COR-L47 (cell line): Measurements from ENCODE around the gene CARD19.

Experiments
- DNase-seq: peaks from one replicate; lab custom pipeline; 2025; lab: John Stamatoyannopoulos, UW

CARD19 gene, protein sequence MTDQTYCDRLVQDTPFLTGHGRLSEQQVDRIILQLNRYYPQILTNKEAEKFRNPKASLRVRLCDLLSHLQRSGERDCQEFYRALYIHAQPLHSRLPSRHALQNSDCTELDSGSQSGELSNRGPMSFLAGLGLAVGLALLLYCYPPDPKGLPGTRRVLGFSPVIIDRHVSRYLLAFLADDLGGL

DNA sequence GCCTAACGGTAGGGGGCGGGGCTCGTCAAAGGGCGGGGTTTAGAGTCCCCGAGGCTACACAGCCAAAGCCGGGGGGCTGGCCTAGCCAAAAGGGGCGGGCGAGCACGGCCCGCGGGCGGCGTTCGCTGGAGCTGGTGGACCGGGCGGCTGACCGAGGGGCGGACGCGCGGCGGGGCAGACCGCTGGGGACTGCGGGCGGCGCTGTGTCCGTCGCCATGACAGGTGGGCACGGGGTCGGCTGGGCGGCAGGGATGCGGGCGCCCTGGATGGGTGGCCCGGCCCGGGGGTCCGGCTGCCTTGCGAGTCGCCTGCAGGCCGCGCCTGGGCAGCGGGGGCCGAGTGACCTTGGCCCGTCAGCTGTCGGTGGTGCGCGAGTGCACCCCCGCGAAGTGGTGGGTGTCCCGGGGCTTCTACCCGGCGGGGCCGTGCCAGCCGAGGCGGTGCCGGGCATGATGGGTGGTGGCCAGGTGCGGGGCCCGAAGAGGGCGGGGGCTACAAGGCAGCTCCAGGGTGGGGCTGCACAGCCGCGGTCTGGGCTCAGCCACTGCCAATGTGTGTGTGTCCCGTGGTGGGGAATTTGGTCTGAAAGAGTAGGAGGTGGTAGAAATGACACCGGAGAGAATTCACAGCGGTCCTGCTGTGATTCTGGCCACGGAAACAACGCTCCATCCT is at the start of gene CARD19:
CARD19 (plus strand) TSS at position 87 of the 672 bp plus-strand sequence; CDS start at position 216, 129 bp downstream.
- DNase-seq, result peak; percentile 20

DNA sequence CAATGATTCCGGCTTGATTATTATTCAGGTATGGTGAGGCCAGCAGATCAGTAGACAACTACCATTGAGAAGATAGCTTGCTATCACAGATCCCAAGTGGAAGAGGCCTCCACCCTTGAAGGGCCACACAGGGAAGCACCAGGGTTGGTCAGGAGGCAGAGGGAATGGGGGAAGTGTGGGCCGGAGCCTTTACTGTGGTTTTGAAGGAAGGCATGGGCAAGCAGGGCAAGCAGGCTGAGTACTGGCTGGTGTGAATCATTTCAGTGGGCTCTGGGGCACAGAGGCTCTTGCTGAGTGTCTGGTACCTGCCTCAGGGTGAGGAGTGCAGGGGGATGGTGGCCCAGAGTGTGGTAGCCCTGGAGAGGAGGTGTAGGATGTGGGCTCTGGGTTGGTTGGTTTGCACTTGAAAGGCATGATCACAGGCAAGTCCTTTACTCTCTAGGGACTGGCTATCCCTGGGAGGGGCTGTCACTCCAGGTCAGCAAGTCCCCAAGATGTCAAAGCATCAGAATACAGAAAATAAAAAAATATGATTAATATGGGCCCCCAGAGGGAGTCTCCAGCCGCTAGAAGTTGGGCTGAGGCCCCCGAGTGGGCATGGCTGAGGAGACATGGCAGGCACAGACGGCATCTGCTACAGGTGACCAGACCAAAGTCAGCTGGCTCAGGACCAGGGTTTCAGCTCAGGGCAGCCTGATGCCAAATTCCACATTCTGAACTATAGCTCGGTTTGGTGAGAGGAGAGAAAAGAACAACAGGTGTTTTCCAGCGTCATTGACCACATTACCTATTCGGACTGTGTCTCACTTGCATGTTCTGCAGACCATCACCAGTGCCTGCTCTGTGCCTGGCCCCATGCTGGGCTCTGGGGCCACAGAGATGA is 47.2 kb upstream of the CARD19 start:
- DNase-seq, result no peak

DNA sequence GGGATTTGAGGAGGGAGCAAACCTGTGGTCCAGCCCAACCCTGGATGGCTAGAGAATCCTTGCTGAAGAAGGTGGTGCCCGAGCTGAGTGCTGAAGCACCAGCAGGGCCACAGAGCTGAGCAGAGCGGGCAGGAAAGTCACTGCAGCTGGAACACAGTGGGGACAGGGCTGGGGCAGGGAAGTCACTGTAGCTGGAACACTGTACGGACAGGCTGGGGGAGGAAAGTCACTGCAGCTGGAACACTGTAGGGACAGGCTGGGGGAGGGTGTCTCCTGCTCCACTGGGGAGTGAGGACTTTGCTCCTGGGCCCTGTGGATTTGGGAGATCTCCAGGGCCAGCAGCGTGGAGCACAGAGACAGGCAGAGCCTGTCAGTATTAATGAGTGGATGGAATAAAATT is 46.5 kb upstream of the CARD19 start:
- no peak for DNase-seq

DNA sequence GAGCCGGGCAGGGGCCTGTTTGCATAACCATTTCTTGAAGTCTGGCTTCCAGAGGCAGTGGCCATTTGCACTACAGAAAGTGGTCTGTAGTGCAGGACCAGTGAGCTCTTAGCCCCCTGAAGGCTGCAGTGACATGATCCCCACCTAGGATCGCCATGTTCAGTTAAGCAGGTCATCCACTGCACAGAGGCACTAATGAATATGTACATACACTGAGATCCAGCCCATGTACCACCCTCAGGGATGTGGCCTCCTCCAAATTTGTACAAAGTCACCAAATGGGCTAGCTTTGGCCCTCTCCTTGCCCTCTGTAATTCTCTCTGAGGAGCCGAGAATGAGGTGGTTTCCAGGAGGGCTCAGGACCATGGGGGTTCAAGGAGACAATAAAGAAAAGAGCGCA is 45.8 kb upstream of the CARD19 start:
- no peak for DNase-seq

DNA sequence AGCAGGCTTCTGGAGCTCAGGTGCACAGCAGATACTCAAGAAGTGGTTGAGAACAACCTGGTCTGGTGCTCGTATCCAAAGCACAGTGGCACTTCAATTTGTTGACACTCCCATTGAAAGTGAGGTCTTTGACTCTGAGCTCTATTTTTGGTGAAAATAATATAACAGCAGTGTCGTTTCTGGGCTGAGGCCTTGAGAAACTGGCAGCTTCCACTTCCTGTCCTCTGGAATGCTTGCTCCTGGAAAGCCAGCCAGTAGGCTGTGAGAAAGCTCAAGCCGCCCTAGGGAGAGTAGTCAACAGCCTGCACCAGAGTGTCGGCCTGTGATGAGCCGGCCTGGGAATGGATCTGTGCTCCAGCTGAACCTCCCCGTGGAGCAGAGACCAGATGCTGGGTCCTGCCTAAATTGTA is 44.3 kb upstream of the CARD19 start:
- DNase-seq, result no peak

DNA sequence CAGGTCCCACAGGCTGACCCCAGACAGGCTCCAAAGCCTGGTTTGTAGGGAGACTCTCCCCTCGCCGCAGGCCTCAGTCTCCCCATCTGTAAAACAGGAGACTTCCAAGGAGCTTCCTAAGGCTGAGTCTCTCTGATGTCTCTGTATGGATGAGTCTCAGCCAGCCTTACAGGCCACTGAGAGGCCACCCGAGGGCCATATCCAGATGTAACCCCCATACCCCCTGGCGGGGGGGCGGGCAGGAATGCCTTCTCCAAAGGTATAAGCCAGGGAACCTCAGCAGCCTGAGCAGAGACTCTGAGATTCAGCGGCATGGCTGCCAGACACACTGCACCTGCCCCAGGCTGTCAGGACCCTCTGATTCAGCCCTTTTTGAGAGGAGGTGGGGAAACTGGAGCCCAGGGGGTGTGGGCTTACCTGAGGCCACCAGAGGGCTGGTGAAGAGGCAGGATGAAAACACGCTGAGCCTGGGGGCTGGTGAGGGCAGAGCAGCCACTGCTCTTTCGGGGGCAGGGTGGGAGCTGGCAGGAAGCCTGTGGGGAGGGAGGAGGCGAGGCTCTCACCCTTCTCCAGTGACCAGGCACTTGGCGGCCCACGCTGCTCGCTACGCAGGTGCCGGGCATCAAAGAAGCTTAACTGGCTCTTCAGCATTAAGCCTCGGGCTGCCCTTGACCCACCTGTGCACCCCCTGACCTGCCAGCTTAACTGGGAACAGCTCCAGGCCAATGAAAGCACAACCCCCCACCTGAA is 43.1 kb upstream of the CARD19 start:
- no peak for DNase-seq

DNA sequence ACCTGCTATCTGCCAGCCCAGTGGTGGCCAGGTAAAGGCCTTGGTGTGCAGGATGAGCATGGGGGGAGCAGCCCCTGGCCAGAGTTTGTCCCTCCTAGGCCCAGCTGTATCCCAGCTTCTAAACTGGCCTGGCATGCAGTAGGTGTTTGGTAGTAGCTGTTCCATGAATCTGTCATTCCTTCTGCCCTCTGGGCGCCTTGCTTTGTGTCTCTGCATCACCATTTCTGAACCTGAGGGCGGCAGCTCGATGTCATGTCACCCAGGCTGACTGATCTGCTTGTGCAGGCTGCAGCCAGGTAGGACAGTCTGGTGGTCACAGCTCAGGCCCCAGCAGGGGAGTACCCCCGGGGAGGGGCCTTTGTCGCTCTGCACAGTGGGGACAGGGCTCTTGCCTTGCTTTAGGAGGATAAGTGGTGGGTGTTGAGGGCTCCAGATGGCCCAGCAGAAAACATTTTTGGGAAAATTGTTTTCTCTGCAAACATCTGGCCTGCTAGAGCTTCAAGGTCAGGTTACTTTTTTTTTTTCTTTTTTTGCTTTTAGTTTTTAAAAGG is 42.2 kb upstream of the CARD19 start:
- DNase-seq, result no peak

DNA sequence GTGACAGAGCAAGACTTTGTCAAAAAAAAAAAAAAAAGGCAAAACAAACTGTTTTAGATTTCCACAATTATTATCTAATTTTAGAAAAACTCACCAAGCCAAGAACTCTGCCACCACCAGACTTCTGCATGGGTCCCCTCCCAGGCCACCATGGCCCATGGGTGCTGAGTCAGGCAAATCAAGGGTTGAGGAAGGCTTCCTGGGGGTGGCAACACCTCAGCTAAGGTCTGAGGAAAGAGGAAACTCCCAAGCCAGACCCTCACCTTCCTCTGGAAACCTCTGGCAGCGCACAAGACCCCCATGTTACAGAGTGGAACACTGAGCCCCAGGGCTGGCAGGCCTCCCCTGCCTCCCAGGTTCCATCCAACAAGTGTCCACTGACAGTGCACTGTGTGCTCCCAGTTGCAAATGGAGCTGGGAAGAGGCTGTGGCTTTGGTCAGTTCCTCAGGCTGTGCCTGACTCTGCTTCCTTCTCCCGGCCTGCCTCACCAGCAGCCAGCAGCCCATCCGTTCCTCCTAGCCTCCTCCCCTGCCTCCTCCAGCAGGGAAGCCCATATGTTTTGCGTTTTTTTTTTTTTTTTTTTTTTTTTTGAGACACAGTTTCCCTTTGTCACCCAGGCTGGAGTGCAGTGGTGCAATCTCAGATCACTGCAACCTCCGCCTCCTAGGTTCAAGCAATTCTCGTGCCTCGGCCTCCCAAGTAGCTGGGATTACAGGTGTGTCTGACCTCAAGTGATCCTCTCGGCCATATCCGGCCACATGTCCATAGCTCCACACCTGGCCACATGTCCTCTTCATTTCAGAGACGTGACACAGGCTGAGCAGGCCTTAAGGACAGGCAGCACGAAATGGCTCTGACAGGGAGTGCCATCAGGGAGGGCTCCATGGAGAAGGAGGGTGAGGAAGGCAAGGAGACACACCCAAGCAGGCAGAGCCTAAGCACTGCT is 41.0 kb upstream of the CARD19 start:
- DNase-seq, result no peak

DNA sequence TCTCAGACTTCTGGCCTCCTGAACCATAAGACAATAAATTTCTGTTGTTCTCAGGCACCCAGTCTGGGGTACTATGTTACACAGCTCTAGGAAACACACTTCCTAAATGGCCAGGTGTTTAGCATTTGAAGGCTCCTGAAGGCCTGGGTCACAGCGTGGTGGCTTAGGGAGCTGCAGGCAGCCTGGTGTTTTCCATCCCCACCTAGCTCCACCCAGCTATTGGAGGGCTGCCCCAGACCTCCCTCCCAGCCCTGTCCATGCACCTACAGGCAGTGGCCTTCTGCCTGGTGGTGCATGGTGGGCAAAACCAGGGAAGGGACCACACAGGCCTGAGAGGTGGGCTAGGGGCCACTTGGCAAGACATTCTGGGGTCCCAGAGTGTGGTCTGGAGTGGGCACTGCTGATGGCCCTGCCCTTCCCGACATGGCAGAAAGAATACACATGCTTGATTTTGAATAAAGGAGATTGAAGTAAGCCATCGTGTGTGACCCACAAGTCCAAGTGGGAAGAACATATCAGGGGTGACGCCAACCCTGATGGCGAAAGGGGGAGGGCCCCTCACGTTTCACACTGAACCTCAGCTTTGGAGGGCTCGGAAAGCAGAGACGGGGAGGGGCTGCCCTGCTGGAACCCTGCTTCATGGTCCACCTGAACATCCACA is 38.8 kb upstream of the CARD19 start:
- DNase-seq, result no peak

DNA sequence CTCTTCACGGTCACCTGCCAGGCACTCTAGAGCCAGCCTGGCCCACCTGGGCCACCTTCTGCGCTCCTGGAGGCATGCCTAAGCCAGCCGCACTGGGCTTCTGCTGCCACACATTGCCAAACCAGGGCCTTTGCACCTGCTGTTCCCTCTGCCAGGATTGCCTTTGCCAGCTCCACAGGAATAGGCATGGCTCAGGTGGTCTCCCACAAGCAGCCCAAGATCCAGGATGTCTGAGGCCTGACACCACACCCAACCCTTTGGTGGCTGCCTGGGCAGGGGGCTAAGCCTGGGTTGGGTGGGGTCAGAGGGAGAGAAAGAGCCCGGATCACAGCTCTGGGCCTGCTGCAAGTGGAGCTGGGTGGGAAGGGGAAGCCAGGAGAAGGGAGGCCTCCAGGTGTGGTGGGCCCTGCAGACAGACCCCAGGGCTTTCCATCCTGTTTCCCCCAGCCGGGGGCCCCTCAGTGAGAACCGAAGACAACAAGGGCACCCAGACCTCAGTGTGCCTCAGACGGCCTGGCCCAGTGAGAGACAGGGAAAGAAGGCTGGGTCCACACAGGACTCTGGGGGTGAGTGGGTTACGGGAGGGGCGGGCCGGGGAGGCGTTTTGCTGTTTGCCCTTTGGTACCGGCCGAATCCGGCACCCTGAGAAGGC is 38.2 kb upstream of the CARD19 start:
- no peak for DNase-seq

DNA sequence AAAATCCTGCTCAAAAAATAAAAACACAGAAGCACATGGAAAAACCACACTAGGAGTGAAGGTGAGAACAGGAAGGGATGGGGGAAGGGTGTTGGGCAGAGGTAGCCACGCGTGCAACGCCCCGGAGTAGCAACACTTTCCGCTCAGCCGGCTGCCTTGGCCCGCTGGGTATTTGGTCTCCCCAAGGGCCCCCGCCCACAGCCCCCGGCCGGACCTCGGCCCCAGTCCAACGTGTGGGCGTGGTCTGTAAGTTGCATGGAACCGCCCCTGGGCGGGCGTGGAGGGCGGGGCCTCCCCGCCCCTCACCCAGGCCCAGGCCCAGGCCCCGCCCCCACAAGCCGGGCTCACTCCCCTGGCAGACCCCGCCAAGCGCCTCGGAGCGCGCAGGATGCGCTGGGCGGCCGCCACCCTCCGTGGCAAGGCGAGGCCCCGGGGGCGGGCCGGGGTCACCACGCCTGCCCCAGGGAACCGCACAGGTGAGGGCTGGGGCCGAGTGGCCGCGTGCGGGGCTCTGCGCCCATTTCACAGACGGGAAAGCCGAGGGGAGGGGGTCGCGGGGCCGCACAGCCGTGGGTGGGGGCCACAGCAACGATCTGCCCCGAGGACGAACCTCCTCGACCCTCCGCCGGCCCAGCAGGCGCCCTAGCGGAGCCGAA is 37.5 kb upstream of the CARD19 start, which contains the start of gene SUSD3:
SUSD3 (plus strand) TSS at position 347 of the 656 bp plus-strand sequence; CDS start at position 389, 42 bp downstream.
- no peak for DNase-seq

DNA sequence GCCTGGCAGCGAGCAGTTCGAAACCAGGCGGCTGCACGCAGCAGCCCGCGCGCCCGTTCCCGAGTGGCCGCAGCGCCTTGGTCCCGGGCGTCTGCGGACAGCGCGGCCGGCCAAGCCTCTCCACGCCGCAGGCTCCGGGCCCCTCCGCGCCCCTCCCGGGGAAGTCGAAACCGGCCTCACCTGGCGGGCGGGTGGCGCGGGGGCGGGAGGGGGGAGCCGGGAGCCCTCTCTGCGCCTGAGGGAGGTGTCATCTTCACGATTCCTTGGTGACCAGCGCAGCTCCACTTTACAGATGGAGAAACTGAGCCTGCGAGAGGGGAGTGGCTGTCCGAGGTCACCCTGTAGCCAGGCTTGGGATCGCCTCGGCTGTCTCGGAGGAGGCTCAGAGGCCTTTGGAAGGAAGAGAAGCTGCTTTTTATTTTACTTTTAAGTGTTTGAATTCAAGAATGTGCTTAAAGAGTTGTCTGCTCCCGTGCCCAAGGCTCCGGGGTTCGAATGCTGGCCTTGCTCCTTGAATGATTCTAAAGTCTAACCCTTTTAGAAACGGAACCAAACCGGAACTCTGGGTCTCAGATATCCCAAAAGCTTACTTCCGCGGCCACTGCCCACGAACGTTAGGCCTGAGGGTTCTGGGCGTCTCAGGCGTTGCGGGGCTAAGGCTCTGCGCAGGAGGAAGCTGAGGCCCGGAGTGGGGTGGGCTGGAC is 36.9 kb upstream of the CARD19 start:
- no peak for DNase-seq

DNA sequence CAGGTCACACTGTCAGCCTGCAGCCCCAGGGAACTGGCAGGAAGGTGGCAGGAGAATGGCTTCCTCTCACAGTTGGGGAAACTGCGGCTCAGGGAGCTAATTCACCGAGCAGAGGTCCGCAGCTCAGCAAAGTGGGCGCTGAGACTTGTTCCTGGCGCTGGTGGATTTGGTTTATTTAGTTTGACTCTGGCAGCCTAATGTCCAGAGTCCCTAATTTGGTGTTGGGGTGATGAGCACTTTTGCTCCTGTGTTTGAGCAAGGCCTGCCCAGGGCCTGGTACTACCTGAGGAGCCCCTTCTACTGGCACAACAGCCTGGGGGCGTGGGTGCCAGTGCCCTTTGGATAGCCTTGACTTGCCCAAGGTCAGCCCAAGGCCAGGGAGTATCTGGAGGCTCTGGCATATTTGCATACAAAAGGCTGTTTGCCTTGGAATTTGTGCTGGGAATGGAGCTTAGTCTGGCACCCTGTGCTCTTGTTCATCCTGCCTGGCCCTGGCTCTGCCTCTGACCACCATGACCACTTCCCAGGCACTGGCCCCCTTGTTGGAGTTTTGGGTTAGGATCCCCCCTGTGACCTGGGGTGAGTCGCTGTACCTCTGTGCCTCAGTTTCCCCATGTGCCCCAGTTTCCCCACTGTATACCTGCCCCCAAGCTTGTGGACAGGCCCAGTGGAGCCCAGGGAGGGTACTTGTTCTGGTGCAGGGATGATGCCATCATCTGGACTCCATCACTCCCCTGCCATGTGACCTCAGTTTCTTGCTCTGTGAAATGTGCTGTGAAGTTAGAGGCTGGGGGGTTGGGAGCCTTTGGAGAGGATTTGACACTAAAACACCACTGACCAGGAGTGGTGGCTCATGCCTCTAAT is 36.1 kb upstream of the CARD19 start:
- no peak for DNase-seq

DNA sequence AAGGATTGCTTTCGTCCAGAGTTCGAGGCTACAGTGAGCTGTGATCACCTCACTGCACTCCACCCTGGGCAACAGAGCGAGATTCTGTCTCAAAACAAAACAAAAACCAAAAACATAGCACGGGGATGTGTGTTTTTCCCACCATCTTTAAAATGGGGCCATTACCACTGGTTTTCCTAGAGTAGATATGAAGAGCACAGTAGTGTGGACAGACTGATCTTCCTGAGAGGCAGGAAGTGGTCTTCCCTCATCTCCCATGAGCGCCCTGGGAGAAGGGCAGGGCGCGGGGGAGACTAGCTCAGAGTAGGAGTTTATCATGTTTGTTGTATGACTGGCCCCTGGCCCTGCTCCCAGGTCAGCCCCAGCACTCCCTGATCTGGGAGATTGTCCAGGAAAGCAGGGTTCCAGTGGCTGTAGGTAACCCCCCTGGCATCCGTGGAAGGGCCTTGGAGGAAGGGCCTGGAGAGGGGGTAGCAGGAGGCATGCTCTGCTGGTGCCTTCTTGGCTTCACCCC is 35.2 kb upstream of the CARD19 start:
- no peak for DNase-seq

DNA sequence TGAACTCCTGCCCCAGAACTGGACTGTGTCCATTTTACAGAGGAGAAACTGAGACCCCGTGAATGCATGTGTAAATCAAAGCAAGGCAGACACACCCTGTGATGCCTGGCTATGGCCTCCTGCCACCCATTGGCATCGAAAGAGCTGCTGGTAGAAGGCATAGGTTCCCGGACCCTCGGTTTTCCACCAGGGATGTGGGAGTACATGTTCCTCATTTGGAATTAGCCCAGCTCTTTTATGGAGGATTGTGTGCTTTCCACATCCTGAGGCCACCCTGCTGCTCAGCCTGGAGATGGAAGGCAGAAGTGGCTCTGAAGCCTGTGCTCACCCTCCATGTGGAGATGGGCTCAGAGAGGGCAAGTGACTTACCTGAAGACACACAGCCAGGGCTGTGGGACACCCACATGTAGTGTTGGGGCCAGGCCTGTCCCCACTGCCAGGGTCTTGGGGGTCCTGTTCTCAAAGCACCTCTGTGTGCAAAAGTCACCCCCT is 34.7 kb upstream of the CARD19 start:
- no peak for DNase-seq

DNA sequence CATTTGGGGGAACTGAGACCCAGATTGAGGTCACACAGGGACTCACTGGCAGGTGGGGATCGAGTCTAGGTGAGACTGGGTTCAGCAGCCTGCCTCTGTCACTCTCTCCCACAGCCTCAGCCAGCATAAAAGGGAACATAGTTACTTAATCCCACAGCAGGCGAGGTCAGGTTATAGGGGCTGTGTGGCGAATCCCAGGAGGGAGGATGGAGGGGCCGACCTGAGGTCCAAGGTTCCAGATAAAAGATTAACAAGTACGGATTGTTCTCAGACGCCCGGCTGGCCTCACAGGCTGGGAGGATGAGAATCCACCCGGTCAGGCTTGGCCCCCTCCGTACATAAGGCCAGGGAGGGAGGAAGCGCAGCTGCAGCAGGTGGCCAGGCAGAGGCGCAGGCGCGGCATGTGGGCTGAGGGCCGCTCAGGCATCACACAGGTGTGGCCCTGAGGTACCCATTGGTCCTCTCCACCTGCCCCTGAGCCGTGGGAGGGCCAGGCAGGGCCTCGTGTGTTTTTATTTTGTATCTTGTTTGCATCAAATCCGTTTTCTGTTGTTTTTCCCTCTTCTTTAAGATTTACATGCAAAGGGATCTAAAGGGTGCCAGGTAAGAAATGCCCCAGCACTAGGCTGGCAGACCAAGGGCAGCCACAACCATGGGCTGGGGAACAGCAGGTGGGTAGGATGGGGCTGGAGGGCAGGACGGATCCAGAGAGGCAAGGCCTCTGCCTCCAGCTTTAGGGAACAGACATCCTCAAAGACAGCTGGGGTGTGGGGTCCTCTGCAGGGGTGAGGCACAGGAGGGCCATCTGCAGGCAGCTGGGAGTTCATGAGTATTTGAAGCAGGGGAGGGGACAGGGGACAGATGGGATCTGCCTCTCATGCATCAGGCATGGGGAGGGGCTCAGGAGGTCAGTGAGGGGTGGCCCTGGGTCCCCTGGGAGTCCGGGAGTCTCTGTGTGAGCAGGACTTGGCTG is 33.9 kb upstream of the CARD19 start:
- no peak for DNase-seq
